Stomach (tissue), 4 donors: ENCODE measurements around the gene ERVK3-1.

Experiments
- EP300 ChIP-seq: sonication (generic); formaldehyde crosslinking; IDR thresholded peaks from one replicate; pipeline ENCODE4 v1.6.1; 2017; ENCODE audit warnings: antibody characterized with exemption
- POLR2A ChIP-seq, 4 donors: fragments of 450-650 bp; IDR thresholded peaks; one replicate each; pipeline ENCODE4 v1.6.1; 2016; ENCODE audit warnings: antibody characterized with exemption in 4 of 4, control low read depth in 2 of 4, mild to moderate bottlenecking in 1 of 4, moderate library complexity in 1 of 4
- POLR2AphosphoS5 ChIP-seq, 3 donors: sonication (generic); formaldehyde crosslinking; IDR thresholded peaks; one replicate each; pipeline ENCODE4 v1.6.1; 2016; ENCODE audit warnings: antibody characterized with exemption in 3 of 3
- TF ChIP-seq, protein P1 (sequence below), 7 experiments: fragments of 450-650 bp in 4 of 7; fragments of 200-600 bp in 3 of 7; sonication (generic) in 3 of 7; IDR thresholded peaks; one replicate each; pipeline ENCODE4 v1.5.1; 2016 to 2019; ENCODE audit warnings: antibody characterized with exemption in 7 of 7, control low read depth in 2 of 7, mild to moderate bottlenecking in 1 of 7

DNA sequence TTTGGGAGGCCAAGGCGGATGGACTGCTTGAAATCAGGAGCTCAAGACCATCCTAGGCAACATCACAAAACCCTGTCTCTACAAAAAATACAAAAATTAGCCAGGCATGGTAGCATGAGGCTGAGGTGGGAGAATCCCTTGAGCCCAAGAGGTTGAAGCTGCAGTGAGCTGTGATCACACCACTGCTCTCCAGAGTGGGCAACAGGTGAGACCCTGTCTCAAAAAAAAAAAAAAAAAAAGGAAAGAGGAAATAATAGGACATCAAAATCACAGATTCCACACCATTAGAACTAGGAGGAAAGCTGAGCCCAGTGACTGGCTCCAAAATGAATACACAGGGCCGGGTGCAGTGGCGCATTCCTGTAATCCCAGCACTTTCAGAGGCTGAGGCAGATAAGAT, 29.6 kb upstream of the ERVK3-1 start:
- TF ChIP-seq, protein P1, sequence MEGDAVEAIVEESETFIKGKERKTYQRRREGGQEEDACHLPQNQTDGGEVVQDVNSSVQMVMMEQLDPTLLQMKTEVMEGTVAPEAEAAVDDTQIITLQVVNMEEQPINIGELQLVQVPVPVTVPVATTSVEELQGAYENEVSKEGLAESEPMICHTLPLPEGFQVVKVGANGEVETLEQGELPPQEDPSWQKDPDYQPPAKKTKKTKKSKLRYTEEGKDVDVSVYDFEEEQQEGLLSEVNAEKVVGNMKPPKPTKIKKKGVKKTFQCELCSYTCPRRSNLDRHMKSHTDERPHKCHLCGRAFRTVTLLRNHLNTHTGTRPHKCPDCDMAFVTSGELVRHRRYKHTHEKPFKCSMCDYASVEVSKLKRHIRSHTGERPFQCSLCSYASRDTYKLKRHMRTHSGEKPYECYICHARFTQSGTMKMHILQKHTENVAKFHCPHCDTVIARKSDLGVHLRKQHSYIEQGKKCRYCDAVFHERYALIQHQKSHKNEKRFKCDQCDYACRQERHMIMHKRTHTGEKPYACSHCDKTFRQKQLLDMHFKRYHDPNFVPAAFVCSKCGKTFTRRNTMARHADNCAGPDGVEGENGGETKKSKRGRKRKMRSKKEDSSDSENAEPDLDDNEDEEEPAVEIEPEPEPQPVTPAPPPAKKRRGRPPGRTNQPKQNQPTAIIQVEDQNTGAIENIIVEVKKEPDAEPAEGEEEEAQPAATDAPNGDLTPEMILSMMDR (IDR thresholded peaks at IDR 0.05), result no peak
- TF ChIP-seq POLR2A (IDR thresholded peaks at IDR 0.05), result no peak
- TF ChIP-seq EP300, result no peak
- no peak for TF ChIP-seq POLR2AphosphoS5 (IDR thresholded peaks at IDR 0.05)
